Measurements from ENCODE around the gene PTPRK. TPM values are rescaled to one million over a fixed set of nuclear protein-coding genes. Genes with fewer than 3 reads are reported as not detected.

The PTPRK gene
- total RNA-seq, 4 donors from 2014 or later = 10.3 to 36.0 (median 20.5) TPM

- H3K36me3 ChIP-seq = no peaks in the 10 kb centered on the region
- H3K4me3 ChIP-seq = no peak overlapping the region
- peaks cover 0 to 10% (median 0%) of the 10 kb centered on the region in 3 donors for H3K4me1 ChIP-seq
- intact Hi-C loops (cut with DNase I) = no loop called here
- WGBS, 2 donors = 86 to 93% methylated on average over 2 of the region's 2 CpGs
- peaks cover 0 to 2% (median 0%) of the 10 kb centered on the region in 4 donors for H3K27me3 ChIP-seq
- TF ChIP-seq CTCF (IDR thresholded peaks at IDR 0.05) (no peak), POLR2A (IDR thresholded peaks at IDR 0.05) (no peak)
- no peaks in the 10 kb centered on the region for H3K9me3 ChIP-seq
- no peak overlapping the region for H3K27ac ChIP-seq
- no peak for DNase-seq
These were observed 5.0 kb upstream of the PTPRK start for GRCh38 chr6:128525406-128525805.

GRCh38 chr6:128521282-128521632 lies 858 bp upstream of the PTPRK start:
- H3K27ac ChIP-seq = peak overlapping the region; percentile 91 to 98 (median 94)
- WGBS, 2 donors = 44 to 46% methylated on average over 2 of the region's 2 CpGs
- H3K9me3 ChIP-seq = no peaks in the 10 kb centered on the region
- no peaks in the 10 kb centered on the region for H3K36me3 ChIP-seq
- DNase-seq = no peak
- no peak for TF ChIP-seq CTCF (IDR thresholded peaks at IDR 0.05)
- TF ChIP-seq POLR2A (IDR thresholded peaks at IDR 0.05) = no peak
- H3K4me1 ChIP-seq = peaks cover 0 to 39% (median 9%) of the 10 kb centered on the region in 3 donors
- intact Hi-C loops (cut with DNase I) = no loop called here
- H3K4me3 ChIP-seq = peak overlapping the region; percentile 49 to 98 (median 76)
- H3K27me3 ChIP-seq = peaks cover 0 to 30% (median 0%) of the 10 kb centered on the region in 4 donors

GRCh38 chr6:128519931-128520435 lies 416 bp downstream of the PTPRK start:
- intact Hi-C loops (cut with DNase I) = no loop called here
- peaks cover 4 to 52% (median 12%) of the 10 kb centered on the region in 3 donors for H3K4me1 ChIP-seq
- WGBS, 2 donors = 0 to 8% methylated on average over 8 to 10 of the region's 39 CpGs

GRCh38 chr6:128519132-128519930 lies 1.1 kb downstream of the PTPRK start:
- Histone ChIP-seq H3K27ac (peak overlapping the region; percentile 91 to 98 (median 94)), H3K36me3 (no peaks in the 10 kb centered on the region), H3K4me3 (peak overlapping the region; percentile 49 to 98 (median 76)), H3K9me3 (no peaks in the 10 kb centered on the region), H3K4me1 (peaks cover 4 to 57% (median 12%) of the 10 kb centered on the region in 3 donors), H3K27me3 (peaks cover 0 to 30% (median 0%) of the 10 kb centered on the region in 4 donors)
- TF ChIP-seq POLR2A (IDR thresholded peaks at IDR 0.05) (no peak), CTCF (IDR thresholded peaks at IDR 0.05) (peak in 2 of 6 experiments; percentile 2 to 25)
- intact Hi-C loops (cut with DNase I) = no loop called here
- 0% methylated on average over 12 to 20 of the region's 46 CpGs for WGBS, 2 donors
- no peak for DNase-seq

More at GRCh38 chr6:128519931-128520435, 416 bp downstream of the PTPRK start:
- TF ChIP-seq POLR2A (IDR thresholded peaks at IDR 0.05) (no peak), CTCF (IDR thresholded peaks at IDR 0.05) (no peak)
- Histone ChIP-seq H3K36me3 (no peaks in the 10 kb centered on the region), H3K9me3 (no peaks in the 10 kb centered on the region), H3K27ac (peak overlapping the region; percentile 91 to 98 (median 94)), H3K27me3 (peaks cover 0 to 30% (median 0%) of the 10 kb centered on the region in 4 donors), H3K4me3 (peak overlapping the region; percentile 49 to 98 (median 76))
- no peak for DNase-seq
